GM10248 (cell line): ENCODE measurements around the gene LCP2.
A peak's percentile ranks its signal among the peaks of the same experiment; 100 is the strongest.

Source experiments
- CTCF ChIA-PET: fragments of 300-600 bp; sonication (Branson Sonifier 250); formaldehyde crosslinking; extraction: SDS; loops from one replicate; lab custom pipeline; 2021; ENCODE audit warnings: antibody characterized with exemption; lab: Yijun Ruan, JAX
- POLR2A ChIA-PET: fragments of 350-650 bp; sonication (Branson Sonifier 250); formaldehyde crosslinking; extraction: SDS; loops from one replicate; lab custom pipeline; 2020; ENCODE audit warnings: antibody characterized with exemption; lab: Yijun Ruan, JAX
- DNase-seq: peaks from one replicate; pipeline ENCODE4 v3.0.0; 2012; ENCODE audit errors: extremely low spot score
- TF ChIP-seq, protein P1 (sequence below): IDR thresholded peaks from 2 replicates; pipeline ENCODE4 v1.5.1; 2012; ENCODE audit warnings: mild to moderate bottlenecking, low read depth; ENCODE audit errors: extremely low read depth, missing control alignments, control extremely low read depth

Gene LCP2

DNA sequence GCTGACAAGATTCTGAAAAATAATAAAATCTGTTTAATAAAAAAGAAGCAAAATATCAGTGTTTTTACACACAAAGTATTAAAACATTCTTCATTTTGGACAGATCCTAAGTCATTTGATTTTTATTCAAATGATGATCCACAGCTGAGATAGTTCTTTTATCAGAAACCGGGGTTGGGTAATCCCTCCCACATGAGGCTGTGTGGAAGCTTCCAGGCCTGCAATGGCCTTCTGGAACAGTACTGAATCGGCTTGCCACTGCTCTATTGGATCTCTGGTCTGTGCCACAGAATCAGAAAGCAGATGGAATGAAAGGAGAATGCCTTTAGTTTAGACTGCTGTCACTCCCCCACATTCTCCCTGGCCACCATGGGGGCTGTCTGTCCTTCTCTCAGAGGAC is 70.9 kb downstream of the LCP2 start:
- no peak for DNase-seq
- TF ChIP-seq, protein P1, sequence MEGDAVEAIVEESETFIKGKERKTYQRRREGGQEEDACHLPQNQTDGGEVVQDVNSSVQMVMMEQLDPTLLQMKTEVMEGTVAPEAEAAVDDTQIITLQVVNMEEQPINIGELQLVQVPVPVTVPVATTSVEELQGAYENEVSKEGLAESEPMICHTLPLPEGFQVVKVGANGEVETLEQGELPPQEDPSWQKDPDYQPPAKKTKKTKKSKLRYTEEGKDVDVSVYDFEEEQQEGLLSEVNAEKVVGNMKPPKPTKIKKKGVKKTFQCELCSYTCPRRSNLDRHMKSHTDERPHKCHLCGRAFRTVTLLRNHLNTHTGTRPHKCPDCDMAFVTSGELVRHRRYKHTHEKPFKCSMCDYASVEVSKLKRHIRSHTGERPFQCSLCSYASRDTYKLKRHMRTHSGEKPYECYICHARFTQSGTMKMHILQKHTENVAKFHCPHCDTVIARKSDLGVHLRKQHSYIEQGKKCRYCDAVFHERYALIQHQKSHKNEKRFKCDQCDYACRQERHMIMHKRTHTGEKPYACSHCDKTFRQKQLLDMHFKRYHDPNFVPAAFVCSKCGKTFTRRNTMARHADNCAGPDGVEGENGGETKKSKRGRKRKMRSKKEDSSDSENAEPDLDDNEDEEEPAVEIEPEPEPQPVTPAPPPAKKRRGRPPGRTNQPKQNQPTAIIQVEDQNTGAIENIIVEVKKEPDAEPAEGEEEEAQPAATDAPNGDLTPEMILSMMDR = no peak
- POLR2A ChIA-PET = no interaction called here
- CTCF ChIA-PET = interaction anchor here (0.9 to 7.7 kb wide), 32 partner anchors 10 to 220 kb away, joined by 3 to 191 read pairs (median 5); no protein-coding TSS in a partner anchor

DNA sequence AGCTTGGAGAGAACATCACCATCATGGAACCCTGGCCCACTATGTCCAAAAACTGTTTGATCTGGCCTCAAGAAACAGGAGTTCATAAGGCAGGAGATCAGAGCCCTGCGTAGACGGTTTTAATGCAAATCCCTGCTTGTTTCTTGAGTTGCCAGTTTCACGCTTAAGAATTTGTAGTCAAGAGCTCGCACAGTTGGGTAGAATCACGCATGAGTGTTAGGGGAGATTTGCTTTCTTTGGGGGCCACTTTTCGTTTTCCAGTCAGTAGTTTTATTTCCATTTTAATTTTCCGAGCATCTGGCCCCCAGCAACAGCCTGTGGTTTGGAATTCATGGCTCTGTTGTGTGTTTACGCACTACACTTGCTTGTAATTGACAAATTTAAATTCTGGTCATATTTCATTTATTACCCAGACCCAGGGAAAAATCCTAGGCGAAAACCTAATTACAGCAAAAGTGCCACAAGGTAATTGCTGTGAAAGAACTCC is 71.4 kb downstream of the LCP2 start:
- ChIA-PET CTCF (interaction anchor here (0.7 to 7.7 kb wide), 44 partner anchors 9 to 418 kb away, joined by 3 to 191 read pairs (median 4); no protein-coding TSS in a partner anchor), POLR2A (no interaction called here)
- DNase-seq = no peak
- TF ChIP-seq, protein P1 = no peak

DNA sequence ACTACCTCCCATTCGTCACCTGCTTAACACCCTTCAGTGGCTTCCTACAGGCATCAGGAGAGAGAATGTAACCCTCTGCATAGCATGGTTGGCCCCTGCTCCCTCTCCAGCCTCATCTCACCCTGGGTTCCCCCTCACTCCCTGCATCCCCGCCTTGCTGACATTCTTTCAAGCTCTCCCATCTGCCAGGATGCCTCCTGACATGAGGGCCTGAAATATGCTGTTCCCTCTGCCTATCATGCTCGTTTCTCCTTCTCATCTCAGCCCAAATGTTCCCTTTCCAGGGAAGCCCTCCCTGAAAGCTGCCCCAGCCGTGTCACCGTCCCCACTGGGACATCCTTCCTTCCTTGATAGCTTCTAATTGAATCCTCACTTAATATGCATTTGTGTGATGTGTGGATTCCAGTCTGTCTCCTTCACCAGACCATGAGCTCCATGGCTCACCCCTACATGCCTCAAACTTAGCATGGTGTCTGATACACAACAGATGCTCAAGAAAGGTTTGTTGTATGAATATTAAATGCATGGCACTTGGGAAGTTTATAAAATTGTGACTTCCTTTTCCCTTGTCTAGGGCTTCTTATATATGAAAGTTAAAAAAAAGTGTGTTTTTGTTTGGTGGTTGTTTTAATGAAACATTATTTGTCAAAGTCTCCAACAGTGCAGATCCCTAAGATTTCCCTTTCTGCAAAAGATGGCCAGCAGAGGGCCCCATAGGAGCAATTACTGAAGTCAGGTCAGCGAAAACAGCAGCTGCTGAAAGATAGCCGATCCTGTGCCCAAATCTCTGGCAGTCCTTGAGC is 72.0 kb downstream of the LCP2 start:
- TF ChIP-seq, protein P1 = peak; percentile 72
- POLR2A ChIA-PET = no interaction called here
- DNase-seq = peak; percentile 71
- CTCF ChIA-PET = interaction anchor here (0.7 to 7.7 kb wide), 48 partner anchors 9 to 419 kb away, joined by 3 to 191 read pairs (median 5); no protein-coding TSS in a partner anchor

DNA sequence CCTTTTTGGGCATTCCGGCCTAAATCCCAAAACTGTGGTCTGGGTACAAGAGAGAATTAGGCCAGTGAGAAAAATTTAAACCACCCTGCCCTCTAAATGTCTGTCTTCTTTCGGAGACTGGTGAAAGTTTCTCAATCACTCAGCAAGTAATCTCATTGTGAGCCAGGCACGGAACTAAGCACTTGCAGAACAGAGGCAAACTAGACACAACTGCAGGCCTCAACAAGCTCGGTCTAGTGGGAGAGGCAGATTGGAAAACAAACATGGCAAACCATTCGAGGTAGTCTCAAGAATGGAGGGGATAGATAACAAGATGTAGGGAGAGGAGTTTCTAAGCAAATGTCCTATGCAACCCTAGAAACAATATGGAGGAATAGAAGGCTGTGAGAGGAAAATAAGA is 73.7 kb downstream of the LCP2 start:
- TF ChIP-seq, protein P1 = no peak
- ChIA-PET POLR2A (no interaction called here), CTCF (interaction anchor here (1.0 to 7.7 kb wide), 14 partner anchors 13 to 209 kb away, joined by 3 to 191 read pairs (median 5); no protein-coding TSS in a partner anchor)
- no peak for DNase-seq

DNA sequence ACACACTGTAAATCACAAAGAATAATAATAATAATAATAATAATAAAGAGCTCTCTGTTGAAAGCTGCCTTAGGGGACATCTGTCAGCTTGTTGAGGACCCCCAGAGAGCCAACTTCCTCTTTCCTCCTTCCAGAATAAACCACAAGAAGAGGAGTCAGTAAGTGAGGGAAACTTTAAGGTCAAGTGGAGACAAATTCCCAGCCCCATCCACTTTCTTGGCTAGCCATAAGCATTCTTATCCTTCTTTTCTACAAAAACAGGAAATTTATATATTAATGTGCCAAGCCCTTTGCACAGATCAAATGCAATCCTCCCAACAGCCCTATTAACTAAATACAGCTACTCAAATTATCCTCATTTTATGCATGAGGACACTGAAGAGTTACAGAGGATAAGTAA is 74.2 kb downstream of the LCP2 start:
- POLR2A ChIA-PET = no interaction called here
- TF ChIP-seq, protein P1 = no peak
- CTCF ChIA-PET = interaction anchor here (1.0 to 7.7 kb wide), 13 partner anchors 12 to 210 kb away, joined by 3 to 191 read pairs (median 5); no protein-coding TSS in a partner anchor
- no peak for DNase-seq

DNA sequence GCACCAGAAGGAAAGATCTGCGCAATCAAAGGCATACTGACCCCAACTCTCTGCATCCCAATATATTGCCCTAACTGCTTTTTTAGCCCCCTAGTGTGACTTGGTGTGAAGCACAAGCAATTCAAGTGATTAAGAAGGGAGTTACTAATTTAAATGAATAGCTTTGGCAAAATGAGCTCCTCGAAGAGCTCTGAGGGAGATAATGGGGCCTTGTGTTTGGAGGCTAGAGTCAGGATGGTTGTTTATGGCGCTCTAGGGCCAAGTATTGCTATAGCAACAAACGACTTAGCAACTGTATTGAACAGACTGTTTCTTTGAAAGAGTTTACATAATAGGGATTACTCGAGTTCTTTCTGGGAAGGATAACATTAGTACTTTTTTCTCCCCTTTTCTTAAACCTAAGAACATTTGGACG is 76.2 kb downstream of the LCP2 start:
- CTCF ChIA-PET = interaction anchor here (0.7 to 2.9 kb wide), 11 partner anchors 10 to 214 kb away, joined by 3 to 12 read pairs (median 3); no protein-coding TSS in a partner anchor
- no peak for DNase-seq
- TF ChIP-seq, protein P1 = no peak
- POLR2A ChIA-PET = no interaction called here
